HG03159 (cell line): Measurements from ENCODE around the gene DET1.
"Not testable (repeated sequence)": the region's sequence is repeated elsewhere in the genome, so short reads cannot be mapped to it uniquely, and the experiment has no call there.

Source experiments
- ATAC-seq: cut with Tn5 transposase; IDR thresholded peaks from one replicate; pipeline ENCODE4 v1.9.1; 2021; ENCODE audit warnings: mild to moderate bottlenecking, moderate library complexity; ENCODE audit not compliant: unreplicated experiment

The DET1 gene

GRCh38 chr15:88541111-88541510 is 5.4 kb downstream of the DET1 start:
- ATAC-seq = not testable (repeated sequence)

DNA sequence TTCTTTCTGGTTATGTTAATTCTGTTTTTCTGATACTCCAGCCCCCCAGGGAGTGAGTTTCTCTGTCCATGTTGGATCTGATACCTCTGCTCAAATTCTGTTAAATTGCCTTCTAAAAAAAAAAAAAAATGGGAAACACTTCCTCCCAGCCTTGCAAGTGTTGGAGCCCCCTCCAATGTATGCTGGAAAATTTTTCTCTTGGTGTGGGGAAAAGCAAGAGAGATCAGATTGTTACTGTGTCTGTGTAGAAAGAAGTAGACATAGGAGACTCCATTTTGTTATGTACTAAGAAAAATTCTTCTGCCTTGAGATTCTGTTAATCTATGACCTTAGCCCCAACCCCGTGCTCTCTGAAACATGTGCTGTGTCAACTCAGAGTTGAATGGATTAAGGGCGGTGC is 6.1 kb downstream of the DET1 start:
- not testable (repeated sequence) for ATAC-seq

DNA sequence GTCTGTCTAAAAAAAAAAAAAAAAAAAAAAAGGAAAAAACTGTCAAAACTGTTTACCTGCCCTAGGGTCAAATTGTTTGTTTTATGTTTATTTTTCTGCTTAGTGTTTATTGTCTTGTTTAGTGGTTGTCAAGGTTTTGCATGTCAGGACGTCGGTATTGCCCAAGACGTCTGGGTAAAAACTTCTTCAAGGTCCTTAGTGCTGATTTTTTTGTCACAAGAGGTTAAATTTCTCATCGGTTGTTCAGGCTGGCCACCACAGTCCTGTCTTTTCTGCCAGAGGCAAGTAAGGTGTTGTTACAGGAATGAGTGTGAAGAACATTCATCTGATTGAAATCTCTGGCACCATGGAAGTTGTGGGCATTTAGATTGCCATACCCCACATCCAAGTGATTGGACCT is 7.0 kb downstream of the DET1 start:
- ATAC-seq = no peak

GRCh38 chr15:88538972-88539371 is 7.5 kb downstream of the DET1 start:
- no peak for ATAC-seq

GRCh38 chr15:88537591-88538317 is 8.7 kb downstream of the DET1 start:
- ATAC-seq = no peak

DNA sequence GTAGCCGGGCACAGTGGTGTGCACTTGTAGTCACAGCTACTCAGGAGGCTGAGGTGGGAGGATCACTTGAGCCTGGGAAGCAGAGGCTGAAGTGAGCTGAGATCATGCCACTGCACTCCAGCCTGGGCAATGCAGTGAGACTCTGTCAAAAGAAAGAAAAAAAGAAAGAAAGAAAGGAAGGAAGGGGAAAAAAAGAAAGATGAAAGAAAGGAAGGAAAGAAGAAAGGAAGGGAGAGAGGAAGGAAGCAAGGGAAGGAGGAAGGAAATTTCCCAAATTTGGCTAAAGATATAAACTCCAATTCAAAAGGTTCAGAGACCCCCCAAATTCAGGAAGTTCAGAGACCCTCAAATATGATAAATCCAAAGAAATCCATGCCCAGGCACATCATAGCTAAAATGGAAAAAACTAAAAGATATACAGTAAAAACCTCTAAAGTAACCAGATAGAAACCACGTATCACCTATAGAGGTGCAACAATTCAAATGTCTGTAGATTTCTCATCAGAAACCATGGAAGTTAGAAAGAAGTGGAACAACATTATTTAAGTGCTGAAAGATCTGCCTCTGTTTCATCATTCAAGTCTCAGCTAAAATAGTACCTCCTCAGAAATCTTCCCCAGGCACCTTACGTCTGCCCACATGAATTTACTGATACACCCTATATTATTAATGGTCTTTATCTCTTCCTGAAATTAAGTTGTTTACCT is 10.7 kb downstream of the DET1 start:
- no peak for ATAC-seq

DNA sequence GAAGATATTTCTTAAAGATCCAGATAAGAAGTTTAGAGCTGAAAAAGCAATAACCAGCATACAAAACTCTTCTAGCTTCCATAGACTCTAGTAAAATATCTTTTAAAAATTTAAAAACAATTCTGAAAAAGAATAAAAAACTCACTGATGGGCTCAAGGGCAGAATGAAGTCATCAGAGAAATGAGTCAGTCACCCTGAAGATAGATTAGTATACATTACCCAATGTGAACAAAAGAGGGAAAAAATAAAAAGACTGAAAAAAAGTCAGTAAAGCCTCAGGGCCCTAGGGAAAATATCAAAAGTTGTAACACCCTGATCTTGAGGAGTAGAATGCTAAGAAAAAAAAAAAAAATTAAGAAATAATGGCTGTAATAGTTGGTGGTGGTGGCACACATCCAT is 11.4 kb downstream of the DET1 start:
- no peak for ATAC-seq

DNA sequence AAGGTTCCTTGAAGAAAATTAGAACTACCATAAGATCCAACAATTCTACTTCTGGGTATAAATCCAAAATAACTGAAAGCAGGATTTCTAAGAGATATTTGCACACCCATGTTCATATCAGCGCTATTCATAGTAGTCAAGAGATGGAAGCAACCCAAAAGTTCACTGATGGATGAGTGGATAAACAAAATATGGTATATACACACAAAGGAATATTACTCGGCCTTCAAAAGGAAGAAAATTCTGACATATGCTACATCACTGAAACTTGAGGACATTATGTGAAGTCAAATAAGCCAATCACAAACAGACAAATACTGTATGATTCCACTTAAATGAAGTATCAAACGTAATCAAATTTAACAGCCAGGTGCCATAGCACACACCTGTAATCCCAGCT is 13.1 kb downstream of the DET1 start:
- ATAC-seq = no peak

DNA sequence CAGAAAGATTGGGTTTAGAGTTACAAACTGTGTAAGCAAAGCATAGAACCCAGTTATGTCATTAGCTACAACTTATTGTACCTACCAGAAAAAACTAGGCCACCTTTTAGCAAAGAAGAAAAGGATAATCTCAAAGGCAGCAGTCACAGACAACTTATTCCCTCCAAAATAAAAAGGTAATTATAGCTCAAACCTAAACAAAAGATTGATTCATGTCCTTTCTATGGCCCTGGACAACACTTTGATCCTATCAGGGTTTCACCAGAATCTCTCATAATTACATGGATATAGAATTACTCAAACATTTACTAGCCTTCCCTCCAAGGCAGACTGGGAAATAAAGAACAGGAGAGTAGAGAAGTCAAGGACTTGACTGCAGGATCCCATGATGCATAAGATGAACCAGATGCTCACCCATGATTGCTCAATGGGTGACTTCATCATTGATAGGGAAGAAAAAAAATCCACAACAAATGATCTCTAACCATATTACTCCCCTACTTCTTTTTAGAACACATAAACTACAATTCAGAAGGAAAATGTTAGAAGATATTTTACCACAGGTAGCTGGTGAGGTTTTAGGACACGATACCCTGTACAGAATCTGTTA is 17.4 kb downstream of the DET1 start:
- ATAC-seq = no peak

DNA sequence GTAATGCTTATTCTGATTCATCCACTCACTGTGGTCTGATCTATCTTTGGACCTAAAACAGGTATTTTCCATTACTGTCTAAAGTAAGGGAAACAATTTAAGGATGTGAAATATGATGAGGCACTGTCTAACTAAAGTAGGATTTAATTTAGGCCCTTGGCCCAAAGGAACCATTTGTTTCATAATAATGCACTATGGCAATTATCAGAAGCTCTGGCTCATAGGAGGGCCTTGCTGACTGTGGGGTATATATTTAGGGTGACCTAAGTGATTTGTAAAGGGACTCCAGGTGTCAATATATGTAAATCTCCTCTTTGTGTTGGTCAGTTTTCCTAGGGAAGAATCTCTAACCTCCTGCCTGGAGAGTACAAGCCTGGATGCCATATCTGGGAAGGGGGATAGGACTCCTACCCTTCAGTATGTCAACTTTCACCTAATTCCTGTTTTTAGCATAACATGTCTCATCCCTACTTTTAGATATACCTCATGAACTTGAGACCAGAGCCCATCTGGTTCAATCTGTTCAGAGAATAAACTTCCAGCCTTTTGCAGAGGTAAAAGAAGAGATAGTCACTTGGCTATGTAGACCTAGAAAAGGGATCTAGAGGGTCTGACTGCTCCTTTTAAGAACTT is 20.1 kb downstream of the DET1 start:
- ATAC-seq = no peak

GRCh38 chr15:88525418-88525817 is 21.1 kb downstream of the DET1 start:
- ATAC-seq = no peak

GRCh38 chr15:88524094-88524493 is 22.4 kb downstream of the DET1 start:
- not testable (repeated sequence) for ATAC-seq

GRCh38 chr15:88518903-88519302 is 27.6 kb downstream of the DET1 start:
- no peak for ATAC-seq

DNA sequence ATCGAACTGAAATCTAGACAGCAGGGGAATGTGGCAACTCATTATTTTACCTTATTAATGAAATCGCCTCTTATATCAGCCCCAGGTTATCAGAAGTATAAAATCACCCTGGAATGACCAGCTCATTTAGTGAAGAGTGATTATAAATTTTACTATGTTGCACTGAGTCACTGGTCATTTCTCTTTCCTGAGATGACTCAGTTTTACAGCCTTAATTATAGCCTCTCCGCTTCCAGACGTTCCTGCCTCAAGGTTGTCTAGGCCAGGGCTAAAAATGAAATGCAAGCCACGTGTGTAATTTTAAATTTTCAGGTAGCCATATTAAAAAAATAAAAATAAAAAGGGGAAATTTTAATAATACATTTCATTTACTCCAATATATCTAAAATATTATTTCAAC is 33.3 kb downstream of the DET1 start:
- ATAC-seq = no peak

DNA sequence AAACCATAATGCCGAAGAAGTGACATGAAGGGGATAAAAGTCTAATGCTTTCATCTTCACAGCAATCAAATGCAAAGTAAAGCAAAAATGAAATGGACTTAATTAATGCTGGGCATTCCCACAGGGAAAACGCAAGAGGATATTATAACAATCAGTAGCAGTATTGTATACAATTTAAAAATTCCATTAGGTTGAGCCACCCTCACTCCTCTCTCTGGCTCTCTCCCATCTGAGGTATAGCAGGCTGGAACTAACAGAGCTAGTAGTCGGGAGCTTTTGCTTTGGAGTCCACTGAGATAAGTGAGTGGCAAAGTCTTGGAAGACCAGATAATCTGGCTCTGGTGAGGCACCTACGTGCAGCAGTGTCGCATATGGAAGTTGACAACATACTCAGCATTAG is 33.9 kb downstream of the DET1 start:
- ATAC-seq = no peak

GRCh38 chr15:88512078-88512477 is 34.4 kb downstream of the DET1 start:
- no peak for ATAC-seq

DNA sequence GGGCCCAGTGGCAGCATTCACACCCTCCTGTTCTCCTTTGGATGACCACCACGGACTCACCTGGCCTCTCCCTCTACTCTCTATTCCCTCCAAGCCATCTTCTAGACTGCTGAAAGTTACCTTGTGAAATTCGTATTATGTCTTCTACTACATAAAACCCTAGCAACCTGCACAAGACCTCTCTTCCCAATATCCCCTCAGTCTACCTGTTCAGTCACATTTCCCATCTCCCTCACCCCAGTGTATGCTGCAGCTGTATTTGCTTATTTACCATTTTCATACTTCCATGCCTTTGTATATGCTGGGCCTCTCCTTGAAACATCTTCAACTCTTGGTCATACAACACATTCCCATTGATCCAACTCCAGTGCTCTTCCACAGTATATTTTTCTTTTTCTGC is 35.3 kb downstream of the DET1 start:
- no peak for ATAC-seq

GRCh38 chr15:88509964-88510363 is 36.5 kb downstream of the DET1 start:
- ATAC-seq = no peak

GRCh38 chr15:88509321-88509720 is 37.2 kb downstream of the DET1 start:
- no peak for ATAC-seq

GRCh38 chr15:88506628-88507027 is 39.9 kb downstream of the DET1 start:
- no peak for ATAC-seq

- ATAC-seq = no peak
These were observed 40.8 kb downstream of the DET1 start for GRCh38 chr15:88505721-88506120.

DNA sequence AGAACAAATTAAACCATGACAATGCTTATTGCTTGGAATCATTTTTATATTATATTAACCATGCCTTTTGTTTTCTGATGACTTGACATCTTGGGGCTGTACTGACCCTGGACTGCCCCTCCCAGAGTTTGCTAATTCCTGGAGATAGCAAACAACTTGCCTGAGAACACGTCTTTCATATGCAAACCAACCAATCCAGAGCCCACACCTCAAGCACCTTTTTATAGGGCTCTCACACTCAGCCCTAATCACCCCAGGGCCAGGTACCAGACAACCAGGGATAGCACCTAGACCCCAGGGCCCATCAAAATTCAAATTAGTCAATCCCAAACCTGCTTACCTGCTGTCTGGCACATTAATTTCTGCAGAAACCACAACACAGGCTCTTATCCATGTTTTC is 42.0 kb downstream of the DET1 start:
- no peak for ATAC-seq
